ENCODE results near the gene SNAPIN. TPM values are rescaled to one million over a fixed set of nuclear protein-coding genes. Genes with fewer than 3 reads are reported as not detected.

SNAPIN gene
- total RNA-seq, 2 donors from 2014 or later: 60.8 to 84.0 TPM

DNA sequence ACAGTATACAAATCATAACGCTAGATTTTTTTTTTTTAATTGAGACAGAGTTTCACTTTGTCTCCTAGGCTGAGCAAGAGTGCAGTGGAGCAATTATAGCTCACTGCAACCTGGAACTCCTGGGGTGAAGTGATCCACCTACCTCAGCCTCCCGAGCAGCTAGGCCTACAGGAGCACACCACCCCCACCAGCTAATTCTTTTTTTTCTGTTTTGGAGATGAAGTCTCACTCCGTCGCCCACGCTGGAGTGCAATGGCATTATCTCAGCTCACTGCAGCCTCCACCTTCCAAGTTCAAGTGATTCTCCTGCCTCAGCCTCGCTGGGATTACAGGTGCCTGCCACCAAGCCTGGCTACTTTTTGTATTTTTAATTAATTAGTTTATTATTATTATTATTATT lies 41.3 kb downstream of the SNAPIN start:
- TF ChIP-seq, protein P1, sequence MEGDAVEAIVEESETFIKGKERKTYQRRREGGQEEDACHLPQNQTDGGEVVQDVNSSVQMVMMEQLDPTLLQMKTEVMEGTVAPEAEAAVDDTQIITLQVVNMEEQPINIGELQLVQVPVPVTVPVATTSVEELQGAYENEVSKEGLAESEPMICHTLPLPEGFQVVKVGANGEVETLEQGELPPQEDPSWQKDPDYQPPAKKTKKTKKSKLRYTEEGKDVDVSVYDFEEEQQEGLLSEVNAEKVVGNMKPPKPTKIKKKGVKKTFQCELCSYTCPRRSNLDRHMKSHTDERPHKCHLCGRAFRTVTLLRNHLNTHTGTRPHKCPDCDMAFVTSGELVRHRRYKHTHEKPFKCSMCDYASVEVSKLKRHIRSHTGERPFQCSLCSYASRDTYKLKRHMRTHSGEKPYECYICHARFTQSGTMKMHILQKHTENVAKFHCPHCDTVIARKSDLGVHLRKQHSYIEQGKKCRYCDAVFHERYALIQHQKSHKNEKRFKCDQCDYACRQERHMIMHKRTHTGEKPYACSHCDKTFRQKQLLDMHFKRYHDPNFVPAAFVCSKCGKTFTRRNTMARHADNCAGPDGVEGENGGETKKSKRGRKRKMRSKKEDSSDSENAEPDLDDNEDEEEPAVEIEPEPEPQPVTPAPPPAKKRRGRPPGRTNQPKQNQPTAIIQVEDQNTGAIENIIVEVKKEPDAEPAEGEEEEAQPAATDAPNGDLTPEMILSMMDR (IDR thresholded peaks at IDR 0.05): no peak
- Histone ChIP-seq H3K4me3 (no peak overlapping the region), H3K9me3 (no peaks in the 10 kb centered on the region), H3K4me1 (peaks cover 0 to 33% of the 10 kb centered on the region in 2 donors), H3K27me3 (no peaks in the 10 kb centered on the region), H3K27ac (peak overlapping the region in 1 of 2 donors; percentile 91), H3K36me3 (no peaks in the 10 kb centered on the region)
- no peak for DNase-seq (ENCODE audit: low spot score)

DNA sequence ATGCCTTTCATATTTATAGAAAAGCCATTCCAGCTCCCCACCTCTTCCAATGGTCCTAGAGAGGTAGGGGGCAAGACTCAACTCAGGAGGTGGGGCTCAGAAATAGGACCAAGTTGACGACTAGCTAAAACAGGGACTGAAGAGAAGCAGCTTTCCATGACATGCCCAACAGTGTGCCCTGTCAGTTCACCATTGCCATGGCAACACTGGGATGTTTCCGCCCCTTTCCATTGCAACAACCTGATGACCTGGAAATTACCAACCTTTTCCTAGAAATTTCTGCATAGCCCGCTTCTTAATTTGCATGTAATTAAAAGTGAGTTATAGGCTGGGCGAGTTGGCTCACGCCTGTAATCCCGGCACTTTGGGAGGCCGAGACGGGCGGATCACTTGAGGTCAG lies 47.0 kb downstream of the SNAPIN start:
- no peak for DNase-seq (ENCODE audit: low spot score)
- H3K27me3 ChIP-seq: no peaks in the 10 kb centered on the region
- H3K4me3 ChIP-seq: no peak overlapping the region
- no peak overlapping the region for H3K27ac ChIP-seq
- H3K36me3 ChIP-seq: no peaks in the 10 kb centered on the region
- TF ChIP-seq, protein P1 (IDR thresholded peaks at IDR 0.05): no peak
- H3K9me3 ChIP-seq: no peaks in the 10 kb centered on the region
- no peaks in the 10 kb centered on the region for H3K4me1 ChIP-seq

DNA sequence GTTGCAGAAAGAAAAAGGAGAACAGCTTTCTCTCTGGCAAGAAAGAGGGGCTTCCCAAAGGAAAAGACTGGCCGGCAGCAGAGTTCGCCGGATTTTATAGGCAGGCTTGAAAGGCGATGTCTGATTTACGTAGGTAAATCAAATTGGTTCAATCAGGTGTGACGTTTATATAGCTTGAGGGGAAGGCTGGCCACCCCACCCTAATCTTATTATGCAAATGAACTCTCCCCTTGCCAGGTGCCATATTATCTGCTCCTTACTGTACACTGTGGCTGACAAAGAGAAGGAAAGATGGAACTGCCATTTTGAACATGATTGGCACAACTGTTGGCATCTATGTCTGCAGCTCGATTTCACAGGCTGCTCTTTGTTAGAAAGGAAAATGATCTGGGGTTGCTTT lies 52.5 kb downstream of the SNAPIN start:
- H3K27me3 ChIP-seq: no peaks in the 10 kb centered on the region
- H3K27ac ChIP-seq: no peak overlapping the region
- H3K9me3 ChIP-seq: no peaks in the 10 kb centered on the region
- no peaks in the 10 kb centered on the region for H3K4me1 ChIP-seq
- DNase-seq (ENCODE audit: low spot score): no peak
- TF ChIP-seq, protein P1 (IDR thresholded peaks at IDR 0.05): no peak
- H3K4me3 ChIP-seq: no peak overlapping the region
- H3K36me3 ChIP-seq: no peaks in the 10 kb centered on the region

Small RNA genes within 50 kb of the gene (microRNA-seq; reads per million reads assigned to microRNA genes)
- 0 reads per million in 2 donors for gene MIR8083 (ENCODE audit: borderline number of aligned reads in 2 of 2, borderline replicate concordance in 1 of 2)

Other genes with a start within 250 kb of the SNAPIN start
- not detected for gene S100A7A, start 242.2 kb upstream of the SNAPIN start, total RNA-seq
- not detected for gene S100A7, start 198.1 kb upstream of the SNAPIN start, total RNA-seq
- gene S100A6, start 122.7 kb upstream of the SNAPIN start, total RNA-seq: 100 to 1,000 TPM; 156 to 324 TPM
- gene S100A5, start 117.8 kb upstream of the SNAPIN start, total RNA-seq: not detected
- gene S100A4, start 112.9 kb upstream of the SNAPIN start, total RNA-seq: 100 to 1,000 TPM; 144 to 156 TPM
- 1 to 10 TPM; 1.8 to 3.4 TPM for gene S100A3, start 109.4 kb upstream of the SNAPIN start, total RNA-seq
- not detected for gene S100A2, start 92.9 kb upstream of the SNAPIN start, total RNA-seq
- gene S100A16, start 45.6 kb upstream of the SNAPIN start, total RNA-seq: 10 to 100 TPM; 62.7 to 85.1 TPM
- 1 to 10 TPM in 1 of 2 donors, under 1 TPM in 1; 0.55 to 2.4 TPM for gene S100A14, start 42.4 kb upstream of the SNAPIN start, total RNA-seq
- 100 to 1,000 TPM; 114 to 314 TPM for gene S100A13, start 31.2 kb upstream of the SNAPIN start, total RNA-seq
- gene S100A1, start 30.3 kb upstream of the SNAPIN start, total RNA-seq: 1,000 to 10,000 TPM in 1 of 2 donors, 100 to 1,000 TPM in 1; 965 to 2,413 TPM
- gene CHTOP, start 24.6 kb upstream of the SNAPIN start, total RNA-seq: 10 to 100 TPM; 38.2 to 50.1 TPM
- gene ILF2, start 12.3 kb downstream of the SNAPIN start, total RNA-seq: 10 to 100 TPM; 69.2 to 80.9 TPM
- 10 to 100 TPM; 19.3 to 42.9 TPM for gene NPR1, start 20.0 kb downstream of the SNAPIN start, total RNA-seq
- 10 to 100 TPM; 21.8 to 26.7 TPM for gene INTS3, start 69.3 kb downstream of the SNAPIN start, total RNA-seq
- gene SLC27A3, start 116.7 kb downstream of the SNAPIN start, total RNA-seq: 10 to 100 TPM in 1 of 2 donors, 1 to 10 TPM in 1; 9.9 to 20.1 TPM

Data from right atrium auricular region (tissue), 2 donors.